Liver (tissue), 9 donors: ENCODE measurements around the gene SERPINC1. TPM values are rescaled to one million over a fixed set of nuclear protein-coding genes. Genes with fewer than 3 reads are reported as not detected.

Source experiments
- DNase-seq: peaks from one replicate; pipeline ENCODE4 v3.0.0-alpha.2; 2017; ENCODE audit warnings: low spot score
- H3K27ac ChIP-seq, 2 donors: one replicate each; pipeline ENCODE4 v1.7.0; 2013; ENCODE audit warnings: inconsistent platforms in 2 of 2, low read length in 2 of 2, control low read depth in 1 of 2, low read depth in 1 of 2, mild to moderate bottlenecking in 1 of 2
- H3K27me3 ChIP-seq, 4 donors: one replicate each; pipeline versions ENCODE4 v1.6.1 to v1.7.0; 2013; ENCODE audit warnings: low read length in 3 of 4, inconsistent platforms in 1 of 4, mild to moderate bottlenecking in 1 of 4, moderate library complexity in 1 of 4; ENCODE audit not compliant: control insufficient read depth in 4 of 4, insufficient read depth in 4 of 4
- H3K36me3 ChIP-seq, 4 donors: one replicate each; pipeline versions ENCODE4 v1.6.1 to v1.7.0; 2013; ENCODE audit warnings: low read length in 3 of 4, mild to moderate bottlenecking in 3 of 4, low read depth in 1 of 4, moderate library complexity in 1 of 4; ENCODE audit not compliant: control insufficient read depth in 4 of 4, insufficient read depth in 3 of 4
- H3K4me1 ChIP-seq, 4 donors: one replicate each; pipeline versions ENCODE4 v1.6.1 to v1.7.0; 2013; ENCODE audit warnings: low read length in 3 of 4, mild to moderate bottlenecking in 3 of 4, moderate library complexity in 1 of 4; ENCODE audit not compliant: control insufficient read depth in 4 of 4, insufficient read depth in 4 of 4
- H3K4me3 ChIP-seq, 3 donors: one replicate each; pipeline versions ENCODE4 v1.6.1 to v1.7.0; 2013; ENCODE audit warnings: low read length in 3 of 3, control low read depth in 1 of 3, low read depth in 1 of 3, mild to moderate bottlenecking in 1 of 3
- H3K9ac ChIP-seq, 2 donors: one replicate each; pipeline ENCODE4 v1.7.0; 2013; ENCODE audit warnings: low read length in 2 of 2, mild to moderate bottlenecking in 2 of 2, moderate library complexity in 2 of 2, control low read depth in 1 of 2, low read depth in 1 of 2
- H3K9me3 ChIP-seq, 4 donors: one replicate each; pipeline versions ENCODE4 v1.6.1 to v1.7.0; 2013; ENCODE audit warnings: low read length in 3 of 4; ENCODE audit not compliant: control insufficient read depth in 4 of 4
- ATF3 ChIP-seq: IDR thresholded peaks from 2 replicates; pipeline ENCODE4 v1.6.1; 2016; ENCODE audit warnings: antibody characterized with exemption
- EGR1 ChIP-seq, 2 donors: IDR thresholded peaks; 2 replicates each; pipeline ENCODE4 v1.6.1; 2016 to 2018; ENCODE audit warnings: antibody characterized with exemption in 2 of 2, low read depth in 2 of 2
- FOXA1 ChIP-seq: IDR thresholded peaks from 2 replicates; pipeline ENCODE4 v1.6.1; 2016; ENCODE audit warnings: antibody characterized with exemption
- FOXA2 ChIP-seq: IDR thresholded peaks from 2 replicates; pipeline ENCODE4 v1.6.1; 2016; ENCODE audit warnings: antibody characterized with exemption
- GABPA ChIP-seq, 2 donors: IDR thresholded peaks in 1 of 2; conservative IDR thresholded peaks in 1 of 2; 2 replicates each; pipeline ENCODE4 v1.6.1; 2016; ENCODE audit warnings: antibody characterized with exemption in 2 of 2, mild to moderate bottlenecking in 1 of 2, moderate library complexity in 1 of 2
- HNF4A ChIP-seq, 2 donors: conservative IDR thresholded peaks; 2 replicates each; pipeline ENCODE4 v1.6.1; 2016; ENCODE audit warnings: antibody characterized with exemption in 2 of 2, mild to moderate bottlenecking in 2 of 2
- HNF4G ChIP-seq: IDR thresholded peaks from 2 replicates; pipeline ENCODE4 v1.6.1; 2016; ENCODE audit warnings: antibody characterized with exemption
- JUND ChIP-seq, 2 donors: IDR thresholded peaks; 2 replicates each; pipeline ENCODE4 v1.6.1; 2016; ENCODE audit warnings: antibody characterized with exemption in 2 of 2
- NR2F2 ChIP-seq: IDR thresholded peaks from 2 replicates; pipeline ENCODE4 v1.6.1; 2016; ENCODE audit warnings: antibody characterized with exemption
- RAD21 ChIP-seq, 2 donors: IDR thresholded peaks; 2 replicates each; pipeline ENCODE4 v1.6.1; 2016; ENCODE audit warnings: antibody characterized with exemption in 2 of 2, mild to moderate bottlenecking in 2 of 2
- REST ChIP-seq: IDR thresholded peaks from 2 replicates; pipeline ENCODE4 v1.6.1; 2016; ENCODE audit warnings: antibody characterized with exemption, mild to moderate bottlenecking
- RXRA ChIP-seq, 2 donors: IDR thresholded peaks; 2 replicates each; pipeline ENCODE4 v1.6.1; 2017 to 2018; ENCODE audit warnings: antibody characterized with exemption in 2 of 2, mild to moderate bottlenecking in 1 of 2
- SP1 ChIP-seq: IDR thresholded peaks from 2 replicates; pipeline ENCODE4 v1.6.1; 2018; ENCODE audit warnings: antibody characterized with exemption, mild to moderate bottlenecking
- TAF1 ChIP-seq: conservative IDR thresholded peaks from 2 replicates; pipeline ENCODE4 v1.6.1; 2016; ENCODE audit warnings: antibody characterized with exemption, mild to moderate bottlenecking
- YY1 ChIP-seq: IDR thresholded peaks from 2 replicates; pipeline ENCODE4 v1.6.1; 2016; ENCODE audit warnings: antibody characterized with exemption, mild to moderate bottlenecking
- ZBTB33 ChIP-seq: IDR thresholded peaks from 2 replicates; pipeline ENCODE4 v1.6.1; 2016; ENCODE audit warnings: antibody characterized with exemption
- WGBS: extraction: QIAGEN DNeasy Blood & Tissue Kit; methylation state at CpG from one replicate; pipeline ENCODE4 v1.1.7; 2013; 5-methylcytosine and 5-hydroxymethylcytosine counted together
- polyA plus RNA-seq, 2 donors: library from polyadenylated mRNA; stranded (reverse) in 1 of 2; unstranded in 1 of 2; fragments of 200-250 nt in 1 of 2; fragments of >200 nt in 1 of 2; fragmentation: Nextera tagmentation in 1 of 2; extraction: Ambion mirVana in 1 of 2; gene quantifications; one replicate each; pipeline versions ENCODE4 v1.2.1 to v1.2.3, GENCODE V29; 2013 to 2015
- total RNA-seq, 2 donors: library from RNA; depleted of rRNA; stranded (reverse); fragments of >200 nt; gene quantifications; one replicate each; pipeline ENCODE4 v1.2.3, GENCODE V29; 2014
- TF ChIP-seq, protein P1 (sequence below): IDR thresholded peaks from 2 replicates; pipeline ENCODE4 v1.6.1; 2016; ENCODE audit warnings: antibody characterized with exemption
- donor health status: healthy.
- donor health status: healthy.
- donor health status: healthy.
- donor health status: healthy.
- donor health status: healthy.

Gene SERPINC1
- total and polyA plus RNA-seq, 4 donors, result 742 to 2,589 (median 2,412) TPM

GRCh38 chr1:173894189-173894588, 22.9 kb downstream of the SERPINC1 start:
- no peak for DNase-seq
- Histone ChIP-seq H3K4me3 (no peak overlapping the region), H3K27ac (no peak overlapping the region), H3K9me3 (no peaks in the 10 kb centered on the region), H3K9ac (no peak overlapping the region), H3K36me3 (peaks cover 0 to 17% (median 1%) of the 10 kb centered on the region in 4 donors), H3K4me1 (no peaks in the 10 kb centered on the region), H3K27me3 (no peaks in the 10 kb centered on the region)
- no peak for TF ChIP-seq NR2F2
- TF ChIP-seq RXRA (IDR thresholded peaks at IDR 0.05), result no peak
- 87% methylated on average over 3 of the region's 3 CpGs for WGBS

- Histone ChIP-seq H3K9me3 (no peaks in the 10 kb centered on the region), H3K9ac (no peak overlapping the region), H3K27me3 (no peaks in the 10 kb centered on the region), H3K36me3 (peaks cover 0 to 17% (median 1%) of the 10 kb centered on the region in 4 donors), H3K4me1 (no peaks in the 10 kb centered on the region), H3K27ac (no peak overlapping the region), H3K4me3 (no peak overlapping the region)
- no peak for DNase-seq
- 96% methylated on average over 1 of the region's 1 CpG for WGBS
- no peak for TF ChIP-seq HNF4A (conservative IDR thresholded peaks at IDR 0.05)
- TF ChIP-seq HNF4G, result no peak
- TF ChIP-seq FOXA2, result no peak
- TF ChIP-seq NR2F2, result no peak
- TF ChIP-seq ATF3, result no peak
- TF ChIP-seq YY1, result no peak
- TF ChIP-seq GABPA (IDR thresholded peaks at IDR 0.05 in 1 of 2, conservative IDR thresholded peaks at IDR 0.05 in 1 of 2), result no peak
- TF ChIP-seq REST, result no peak
- no peak for TF ChIP-seq ZBTB33
- TF ChIP-seq JUND (IDR thresholded peaks at IDR 0.05), result no peak
- no peak for TF ChIP-seq TAF1
- TF ChIP-seq SP1, result no peak
- no peak for TF ChIP-seq EGR1 (IDR thresholded peaks at IDR 0.05; ENCODE audit: low read depth in 2 of 2)
- TF ChIP-seq, protein P1, sequence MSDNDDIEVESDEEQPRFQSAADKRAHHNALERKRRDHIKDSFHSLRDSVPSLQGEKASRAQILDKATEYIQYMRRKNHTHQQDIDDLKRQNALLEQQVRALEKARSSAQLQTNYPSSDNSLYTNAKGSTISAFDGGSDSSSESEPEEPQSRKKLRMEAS, result no peak
- TF ChIP-seq RAD21 (IDR thresholded peaks at IDR 0.05), result no peak
- TF ChIP-seq FOXA1, result no peak
- no peak for TF ChIP-seq RXRA (IDR thresholded peaks at IDR 0.05)
These were observed 23.5 kb downstream of the SERPINC1 start for GRCh38 chr1:173893611-173894010.
